MV-4-11 (cell line): ENCODE results near the gene TRMT1L.
"Not testable (repeated sequence)": the region's sequence is repeated elsewhere in the genome, so short reads cannot be mapped to it uniquely, and the experiment has no call there.

Experiments
- DNase-seq: peaks from one replicate; lab custom pipeline; 2025; lab: John Stamatoyannopoulos, UW

The TRMT1L gene, protein sequence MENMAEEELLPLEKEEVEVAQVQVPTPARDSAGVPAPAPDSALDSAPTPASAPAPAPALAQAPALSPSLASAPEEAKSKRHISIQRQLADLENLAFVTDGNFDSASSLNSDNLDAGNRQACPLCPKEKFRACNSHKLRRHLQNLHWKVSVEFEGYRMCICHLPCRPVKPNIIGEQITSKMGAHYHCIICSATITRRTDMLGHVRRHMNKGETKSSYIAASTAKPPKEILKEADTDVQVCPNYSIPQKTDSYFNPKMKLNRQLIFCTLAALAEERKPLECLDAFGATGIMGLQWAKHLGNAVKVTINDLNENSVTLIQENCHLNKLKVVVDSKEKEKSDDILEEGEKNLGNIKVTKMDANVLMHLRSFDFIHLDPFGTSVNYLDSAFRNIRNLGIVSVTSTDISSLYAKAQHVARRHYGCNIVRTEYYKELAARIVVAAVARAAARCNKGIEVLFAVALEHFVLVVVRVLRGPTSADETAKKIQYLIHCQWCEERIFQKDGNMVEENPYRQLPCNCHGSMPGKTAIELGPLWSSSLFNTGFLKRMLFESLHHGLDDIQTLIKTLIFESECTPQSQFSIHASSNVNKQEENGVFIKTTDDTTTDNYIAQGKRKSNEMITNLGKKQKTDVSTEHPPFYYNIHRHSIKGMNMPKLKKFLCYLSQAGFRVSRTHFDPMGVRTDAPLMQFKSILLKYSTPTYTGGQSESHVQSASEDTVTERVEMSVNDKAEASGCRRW

DNA sequence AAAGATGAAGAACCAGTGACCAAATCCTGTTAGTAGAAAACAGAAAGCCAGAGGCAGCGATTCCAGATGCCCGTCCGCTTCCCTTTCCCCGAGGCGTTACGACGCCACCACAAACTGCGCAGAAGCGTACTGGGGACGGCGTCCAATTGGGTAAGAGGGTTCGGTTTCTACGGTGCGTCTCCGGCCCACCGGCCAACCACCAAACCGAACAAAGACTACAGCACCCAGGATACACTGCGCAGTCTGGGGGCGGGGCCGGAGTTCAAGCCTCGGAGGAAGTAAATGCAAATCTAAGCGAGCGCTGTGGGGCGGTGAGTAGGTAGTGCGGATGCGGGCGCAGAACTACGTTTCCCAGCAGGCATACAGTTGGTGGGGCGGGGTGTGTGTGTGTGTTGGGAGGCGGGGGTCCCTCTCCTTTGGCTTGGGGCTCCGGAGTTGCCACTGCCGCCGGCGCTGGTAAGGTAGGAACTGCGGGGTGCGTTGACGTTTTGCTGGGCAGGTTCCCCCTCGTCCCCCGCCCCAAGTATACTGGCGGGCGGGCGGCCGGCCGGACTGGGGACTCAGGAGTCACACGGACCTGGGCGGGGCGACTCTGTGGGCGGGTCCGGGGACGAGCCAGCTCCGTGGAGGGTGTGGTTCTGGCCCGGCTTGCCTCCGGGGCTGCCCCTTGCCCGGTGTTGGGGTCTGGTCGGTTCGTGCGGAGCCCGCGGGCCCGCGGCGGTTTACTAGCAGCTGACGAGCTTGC lies at the start of gene TRMT1L, which contains the start of gene SWT1:
TSS of gene TRMT1L (minus strand) at position 100 of the 745 bp plus-strand sequence. CDS start 241 bp downstream, outside the sequence.
TSS of gene SWT1 (plus strand) at position 314 of the 745 bp plus-strand sequence. CDS start 3,675 bp downstream, outside the sequence.
- peak; percentile 99 for DNase-seq

DNA sequence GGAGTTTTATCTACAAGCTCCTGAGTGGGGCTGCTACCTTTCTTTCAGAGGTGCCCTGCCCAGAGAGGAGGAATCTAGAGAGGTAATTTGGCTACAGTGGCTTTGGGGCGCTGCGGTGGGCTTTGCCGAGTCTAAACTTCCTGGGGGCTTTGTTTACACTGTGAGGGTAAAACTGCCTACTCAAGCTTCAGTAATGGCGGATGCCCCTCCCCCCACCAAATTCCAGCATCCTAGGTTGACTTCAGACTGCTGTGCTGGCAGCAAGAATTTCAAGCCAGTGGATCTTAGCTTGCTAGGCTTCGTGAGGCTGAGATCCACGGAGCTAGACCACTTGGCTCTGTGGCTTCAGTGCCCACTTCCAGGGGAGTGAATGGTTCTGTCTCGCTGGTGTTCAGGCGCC lies 44.1 kb upstream of the TRMT1L start:
- no peak for DNase-seq

DNA sequence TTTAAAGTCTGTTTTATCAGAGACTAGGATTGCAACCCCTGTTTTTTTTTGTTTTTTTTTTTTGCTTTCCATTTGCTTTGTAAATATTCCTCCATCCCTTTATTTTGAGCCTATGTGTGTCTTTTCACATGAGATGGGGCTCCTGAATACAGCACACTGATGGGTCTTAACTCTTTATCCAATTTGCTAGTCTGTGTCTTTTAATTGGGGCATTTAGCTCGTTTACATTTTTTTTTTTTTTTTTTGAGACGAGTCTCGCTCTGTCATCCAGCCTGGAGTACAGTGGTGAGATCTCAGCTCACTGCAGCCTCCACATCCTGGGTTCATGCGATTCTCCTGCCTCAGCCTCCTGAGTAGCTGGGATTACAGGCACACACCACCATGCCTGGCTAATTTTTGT lies 42.0 kb upstream of the TRMT1L start:
- not testable (repeated sequence) for DNase-seq

DNA sequence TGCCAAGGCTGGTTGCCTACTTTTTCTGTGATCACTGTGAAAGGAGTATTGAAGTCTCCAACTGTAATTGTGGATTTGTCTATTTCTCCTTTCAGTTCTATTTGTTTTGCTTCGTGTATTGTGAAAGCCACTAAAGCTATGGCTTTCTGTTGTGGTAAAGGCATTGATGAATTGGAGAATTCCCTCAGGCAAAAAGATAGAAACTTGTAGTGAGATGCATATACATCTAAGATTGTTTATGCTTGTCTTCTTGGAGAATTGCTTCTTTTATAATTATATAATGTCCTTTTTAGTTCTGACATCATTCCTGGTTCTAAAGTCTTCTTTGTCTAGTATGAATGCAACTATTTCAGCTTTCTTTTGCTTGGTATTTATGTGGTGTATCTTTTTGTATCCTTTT lies 37.0 kb upstream of the TRMT1L start:
- no peak for DNase-seq

DNA sequence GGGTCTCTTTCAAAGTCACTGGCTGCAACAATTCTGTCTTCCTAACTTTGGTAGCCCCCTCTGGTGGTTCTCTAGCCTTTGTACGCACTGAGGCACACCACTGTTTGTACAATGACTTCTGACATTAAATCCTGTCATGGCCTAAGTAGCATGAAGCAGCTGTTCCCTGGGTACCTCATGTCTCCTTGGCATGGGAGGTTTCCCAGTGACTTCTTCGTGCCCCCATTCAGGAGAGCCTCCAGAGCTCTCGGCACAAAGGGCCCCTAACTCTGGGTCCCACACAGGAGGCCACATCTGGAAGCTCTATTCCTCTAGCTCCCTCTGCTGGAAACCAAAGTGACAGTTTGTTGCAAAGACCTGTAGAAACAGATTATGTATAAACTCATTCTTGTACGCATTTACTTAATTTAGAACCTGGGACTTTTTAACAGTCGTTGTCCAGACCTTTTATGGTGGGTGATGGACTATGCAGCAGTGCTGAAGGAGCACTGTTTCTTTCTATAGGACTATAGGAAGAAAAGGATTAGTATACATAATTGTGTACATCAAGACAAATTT lies 13.6 kb upstream of the TRMT1L start:
- peak; percentile 69 for DNase-seq

DNA sequence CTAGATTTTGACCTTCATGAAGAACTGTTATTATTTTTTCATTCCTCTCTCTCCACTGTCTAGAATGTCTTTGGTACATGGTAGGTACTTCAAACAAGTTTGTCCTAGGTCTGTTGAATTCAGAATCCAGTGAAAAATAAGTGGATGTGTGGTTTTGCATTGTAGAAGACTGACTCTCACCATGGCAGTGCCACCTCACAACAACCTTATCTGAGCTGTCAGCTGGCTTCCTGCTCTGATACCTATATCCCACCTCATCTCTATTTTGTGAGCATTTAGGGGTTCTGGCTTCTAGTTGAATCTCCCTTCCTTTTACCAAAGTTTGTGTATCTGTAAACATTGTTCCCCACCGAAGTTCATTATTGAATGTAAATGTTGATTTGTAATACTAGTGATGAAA lies 9.4 kb upstream of the TRMT1L start:
- no peak for DNase-seq

DNA sequence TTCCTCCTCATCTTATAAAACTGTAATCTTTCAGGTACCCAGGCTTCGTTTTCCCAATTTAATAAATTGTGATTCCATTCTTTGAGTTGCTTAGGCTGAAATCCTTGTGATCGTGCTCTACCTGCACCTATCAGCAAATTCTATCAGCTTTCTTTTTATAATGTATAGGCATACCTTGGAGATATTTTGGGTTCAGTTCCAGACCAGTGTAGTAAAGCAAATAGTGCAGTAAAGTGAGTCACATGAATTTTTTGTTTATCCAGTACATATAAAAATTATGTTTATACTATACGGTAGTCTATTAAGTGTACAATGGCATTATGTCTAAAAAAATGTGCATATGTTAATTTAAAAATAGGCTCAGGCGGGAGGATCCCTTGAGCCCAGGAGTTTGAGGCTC lies 5.7 kb upstream of the TRMT1L start:
- no peak for DNase-seq

DNA sequence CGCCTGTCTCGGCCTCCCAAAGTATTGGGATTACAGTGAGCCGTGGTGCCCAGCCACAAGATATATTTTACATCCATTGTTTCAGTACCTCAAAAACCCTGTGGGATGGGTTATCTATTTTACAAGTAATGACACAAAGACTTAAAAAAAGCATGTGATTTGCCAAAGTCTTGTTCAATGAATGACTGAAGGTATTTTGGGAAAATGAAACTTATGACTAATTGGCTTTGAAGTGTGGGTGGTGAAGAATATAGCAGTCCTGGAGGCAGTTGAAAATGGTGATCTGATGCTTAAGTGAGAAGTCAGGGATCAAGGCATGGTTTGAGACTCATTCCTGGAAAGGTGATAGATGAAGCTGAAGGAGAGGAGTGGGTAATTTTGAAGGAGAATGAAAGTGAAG lies 3.2 kb upstream of the TRMT1L start:
- DNase-seq, result peak; percentile 80

DNA sequence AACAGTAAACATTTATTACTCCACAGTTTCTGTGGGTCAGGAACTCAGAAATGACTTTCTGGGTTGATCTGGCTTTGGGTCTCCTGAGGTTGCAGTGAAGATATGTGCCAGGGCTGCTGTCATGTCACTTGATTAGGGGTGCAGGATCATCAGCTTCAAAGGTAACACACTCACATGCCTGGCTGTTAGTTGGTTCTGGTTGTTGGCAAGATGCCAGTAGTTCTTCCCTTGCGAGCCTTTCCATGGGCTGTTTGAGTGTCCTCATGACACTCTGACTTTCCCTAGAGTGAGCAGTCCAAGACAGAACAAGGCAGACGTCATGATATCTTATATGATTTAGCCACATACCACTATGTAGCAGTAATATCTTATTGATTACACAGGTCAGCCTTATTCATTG lies 2.0 kb upstream of the TRMT1L start:
- DNase-seq, result no peak

DNA sequence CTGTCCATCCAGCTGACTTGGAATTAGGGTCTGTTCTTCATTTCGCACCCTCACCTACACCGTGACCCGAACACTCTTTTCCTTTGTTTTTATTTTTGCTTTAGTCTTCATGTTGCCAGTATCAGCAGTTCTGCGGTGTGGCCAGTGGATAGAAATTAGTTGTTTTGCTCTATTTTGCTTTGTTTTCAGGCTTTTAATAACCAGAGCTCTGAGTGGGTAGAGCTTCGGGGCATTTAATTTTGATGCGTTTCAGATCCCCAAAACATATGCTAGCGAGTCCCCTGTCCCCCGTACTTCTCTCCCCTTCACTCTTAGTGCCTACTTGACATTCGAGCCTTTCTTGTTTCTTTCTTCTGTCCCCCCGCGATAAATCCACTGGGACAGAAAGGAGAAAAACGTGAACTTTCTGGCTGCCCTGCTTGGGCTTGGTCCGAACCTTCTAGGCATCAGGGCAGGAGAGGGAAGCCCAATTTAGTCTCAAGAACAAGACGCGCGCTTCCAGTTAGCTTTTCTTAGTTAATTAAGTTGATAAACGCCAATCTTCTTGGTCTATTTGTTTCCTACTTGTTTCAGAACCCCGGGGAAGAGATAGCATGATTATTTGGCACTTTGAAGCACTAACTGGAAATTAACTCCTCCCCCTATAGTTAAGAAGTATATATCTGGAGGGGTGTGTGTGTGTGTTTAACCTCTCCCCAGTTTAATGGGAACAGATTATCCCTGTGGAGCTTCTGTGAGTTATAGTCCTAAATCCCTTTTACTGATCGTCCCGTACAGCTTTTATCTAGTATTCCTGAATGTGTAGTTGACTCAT lies 1.1 kb upstream of the TRMT1L start:
- no peak for DNase-seq

DNA sequence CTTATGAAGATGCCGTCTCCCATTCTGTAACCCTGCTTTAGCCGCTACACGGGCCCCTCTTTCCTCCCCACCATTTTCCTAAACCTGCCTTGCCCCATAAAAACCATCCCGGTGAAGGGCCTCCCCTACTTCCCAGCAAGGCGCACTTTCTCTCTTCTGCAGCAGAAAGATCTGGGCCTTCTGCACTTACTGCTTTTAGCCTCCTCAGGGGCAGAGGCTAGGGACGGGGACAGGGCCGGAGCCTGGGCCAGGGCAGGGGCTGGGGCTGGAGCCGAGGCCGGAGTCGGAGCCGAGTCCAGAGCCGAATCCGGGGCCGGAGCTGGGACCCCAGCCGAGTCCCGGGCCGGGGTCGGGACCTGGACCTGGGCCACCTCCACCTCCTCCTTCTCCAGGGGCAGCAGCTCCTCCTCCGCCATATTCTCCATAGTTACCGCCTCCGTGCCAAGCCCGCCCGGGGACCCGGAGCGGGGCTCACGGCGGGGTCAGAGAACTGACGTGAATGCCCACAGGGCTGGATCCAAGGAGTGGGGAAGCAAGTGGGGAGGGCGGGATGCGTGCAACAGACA lies 382 bp downstream of the TRMT1L start:
- DNase-seq, result no peak

DNA sequence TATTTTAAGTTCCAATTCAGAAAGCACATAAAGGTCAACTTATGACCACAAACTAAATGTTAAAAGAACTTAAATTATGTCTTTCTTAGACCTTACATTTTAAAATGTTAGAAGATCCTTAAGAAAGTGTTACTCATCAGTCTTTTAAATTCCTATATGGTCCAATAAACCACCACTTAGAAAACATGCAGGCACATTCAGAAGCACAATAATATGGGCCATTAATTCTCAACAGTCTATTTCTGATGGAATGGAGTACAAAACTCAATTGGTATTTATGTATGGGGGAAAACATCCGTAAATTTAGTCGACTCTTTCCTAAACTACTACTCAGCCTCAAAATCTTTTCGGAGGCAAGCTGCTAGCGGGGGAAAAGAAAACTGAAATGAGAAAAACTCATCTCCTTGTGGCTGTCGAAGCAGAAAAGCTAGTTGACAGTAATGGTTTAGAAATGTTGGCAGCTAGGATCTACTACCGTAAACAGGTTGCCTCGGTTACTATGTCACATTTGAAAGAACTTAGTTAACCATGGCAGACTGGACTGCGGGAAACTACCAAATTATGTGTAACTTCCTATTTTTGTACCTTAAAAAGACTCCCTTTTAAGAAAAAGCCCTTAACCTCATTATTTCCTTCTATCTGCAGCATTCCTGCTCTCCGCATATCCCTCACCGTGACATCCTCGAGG lies 1.0 kb downstream of the TRMT1L start:
- peak; percentile 42 for DNase-seq

DNA sequence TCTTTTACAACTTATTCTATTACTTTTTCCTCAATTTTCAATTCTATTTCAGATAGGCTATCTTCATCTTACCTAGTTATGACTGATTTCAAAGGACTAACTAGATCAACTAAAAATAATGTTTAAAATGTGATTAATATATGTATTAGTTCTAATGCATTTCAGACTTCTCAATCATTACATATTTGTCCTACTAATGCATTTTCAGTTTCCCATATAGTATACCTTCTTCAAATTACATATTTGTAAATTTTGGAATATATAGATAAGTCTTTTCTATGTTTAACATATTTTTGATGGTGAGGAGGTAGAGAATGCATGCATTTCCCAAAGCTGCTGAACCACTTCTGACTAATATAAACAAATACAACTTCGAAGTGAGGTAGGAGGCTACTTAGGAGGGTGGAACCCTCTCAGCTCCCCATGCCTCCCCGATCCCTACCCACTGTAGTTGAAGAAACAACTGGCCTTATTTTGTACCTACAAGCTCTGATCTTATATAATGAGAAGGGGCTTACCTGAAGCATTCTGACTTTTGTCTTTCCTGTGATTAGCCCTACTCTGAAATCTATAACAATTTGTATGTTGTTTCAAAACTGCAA lies 1.7 kb downstream of the TRMT1L start:
- no peak for DNase-seq

DNA sequence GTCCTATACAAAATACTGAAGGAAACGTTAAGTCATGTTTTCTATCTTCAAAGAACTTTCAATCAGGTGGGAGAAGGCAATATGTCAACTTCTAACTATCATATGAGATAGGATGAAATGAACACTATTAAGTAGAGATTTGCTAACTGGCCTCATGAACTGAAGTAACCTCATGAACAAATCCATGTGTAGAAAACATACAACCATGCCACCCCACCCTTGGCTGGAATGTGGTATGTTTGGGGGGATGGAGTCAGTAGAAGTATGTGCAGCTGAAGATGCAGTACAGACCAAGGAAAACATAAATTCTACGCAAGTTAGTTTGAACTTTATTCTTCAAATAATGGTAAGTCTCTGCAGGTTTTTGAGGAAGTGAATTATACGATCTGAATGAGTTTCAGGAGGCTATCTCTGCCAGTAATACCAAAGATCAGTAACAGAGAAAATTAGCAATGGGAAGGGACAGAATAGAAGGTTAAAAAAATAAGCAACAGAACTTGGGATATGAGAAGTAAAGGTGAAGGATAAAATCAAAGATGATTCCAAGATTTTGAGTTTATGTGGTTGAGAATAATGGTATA lies 4.5 kb downstream of the TRMT1L start:
- peak; percentile 20 for DNase-seq

DNA sequence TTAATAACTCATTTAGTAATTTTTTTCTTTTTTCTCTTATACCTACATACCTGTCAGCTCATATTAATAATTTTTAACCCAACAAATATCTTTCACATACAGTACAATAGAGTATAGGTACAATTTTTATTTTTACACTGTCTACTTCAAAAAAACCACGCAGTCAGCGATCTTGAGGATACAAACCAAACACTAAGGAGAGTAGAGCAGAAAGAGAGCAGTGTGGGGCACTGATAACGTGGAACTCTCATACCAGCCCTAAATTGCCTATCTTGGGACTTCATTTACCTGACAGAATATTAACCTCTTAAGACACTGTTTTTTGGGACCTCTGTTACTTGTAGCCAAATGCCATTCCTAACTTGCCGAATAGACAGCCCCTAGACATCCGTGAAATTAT lies 5.5 kb downstream of the TRMT1L start:
- no peak for DNase-seq

DNA sequence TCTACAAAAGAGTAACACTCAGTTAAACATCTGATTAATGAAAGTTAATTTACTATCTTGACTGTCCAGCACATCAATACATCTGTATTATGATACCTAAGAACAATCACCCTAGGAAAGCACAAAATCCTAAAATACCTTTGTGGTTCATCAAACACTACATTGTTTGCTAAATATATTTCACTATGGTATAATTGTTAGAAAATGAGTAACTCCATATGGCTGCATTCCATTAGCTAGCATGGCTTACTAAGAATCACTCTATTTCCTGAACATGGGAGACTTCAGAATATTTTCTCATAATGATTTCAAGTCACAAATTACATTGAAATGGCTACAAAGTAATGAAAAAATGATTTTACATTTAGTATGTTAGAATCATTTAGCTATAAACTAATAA lies 12.5 kb downstream of the TRMT1L start:
- no peak for DNase-seq

DNA sequence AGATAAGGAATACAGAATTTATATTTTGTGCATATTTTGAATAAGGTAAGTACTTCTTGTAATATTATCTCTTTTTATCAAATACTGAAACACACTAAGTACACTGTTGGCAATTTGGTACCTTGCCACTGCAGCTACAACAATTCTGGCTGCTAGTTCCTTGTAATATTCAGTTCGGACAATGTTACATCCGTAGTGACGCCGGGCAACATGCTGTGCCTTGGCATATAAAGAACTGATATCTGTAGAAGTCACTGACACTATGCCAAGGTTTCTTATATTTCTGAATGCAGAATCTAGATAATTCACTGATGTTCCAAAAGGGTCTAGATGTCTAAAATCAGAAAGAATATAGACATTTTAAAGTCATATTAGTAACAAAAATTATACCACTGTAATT lies 17.5 kb downstream of the TRMT1L start:
- DNase-seq, result no peak

DNA sequence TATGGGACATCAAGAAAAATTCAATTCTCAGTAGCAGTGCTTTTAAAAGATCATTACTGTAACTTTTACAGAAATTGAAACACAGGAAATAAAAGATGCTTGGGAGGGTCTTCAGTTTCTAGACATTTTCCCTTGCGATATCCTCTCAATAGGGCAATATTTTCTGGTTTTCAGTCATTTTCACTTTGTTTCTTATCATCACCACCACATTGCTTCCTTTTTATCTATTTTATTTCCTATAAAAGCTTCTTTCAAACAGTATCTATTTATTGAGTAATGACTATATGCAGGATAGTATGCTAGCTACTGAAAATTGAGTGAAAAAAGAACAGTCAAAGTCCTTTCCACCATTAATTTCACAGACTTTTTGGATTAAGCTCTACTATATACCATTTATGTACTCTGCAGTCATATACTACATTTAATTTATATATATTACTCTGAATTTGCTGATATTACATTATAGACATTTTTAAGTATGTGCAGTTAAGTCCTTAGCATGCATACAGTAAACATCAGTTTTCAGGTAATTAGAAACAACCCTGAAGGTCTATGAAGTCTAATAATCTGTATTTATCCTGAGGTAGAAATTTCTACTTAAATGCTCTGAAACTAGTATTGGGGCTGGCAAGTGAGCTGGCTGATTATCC lies 18.7 kb downstream of the TRMT1L start:
- no peak for DNase-seq

DNA sequence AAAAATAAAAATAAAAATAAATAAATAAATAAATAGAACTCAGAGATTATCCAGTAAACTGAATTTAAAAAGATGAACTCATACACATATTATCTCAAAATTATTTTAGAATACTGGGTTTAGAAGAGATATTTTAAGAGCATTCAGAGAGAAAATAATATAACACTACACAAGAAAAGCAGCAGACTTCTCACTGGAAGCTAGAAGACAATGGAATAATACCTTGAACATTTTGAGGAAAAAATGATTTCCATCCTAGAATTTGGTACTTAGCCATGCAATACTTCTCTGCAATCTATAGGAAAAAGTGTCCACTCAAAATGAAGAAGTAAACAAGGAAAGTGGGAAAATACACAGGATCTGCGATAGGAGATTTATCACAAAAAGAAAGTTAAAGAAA lies 24.2 kb downstream of the TRMT1L start:
- no peak for DNase-seq
